GM12801 (cell line): ENCODE data around the gene TNIP1.

Experiments
- TF ChIP-seq, protein P1 (sequence below): IDR thresholded peaks from one replicate; pipeline ENCODE4 v1.5.1; 2011; ENCODE audit warnings: control low read depth; ENCODE audit not compliant: insufficient read length; ENCODE audit errors: extremely low read depth

TNIP1 gene

GRCh38 chr5:151077419-151077818, 3.4 kb downstream of the TNIP1 start:
- TF ChIP-seq, protein P1, sequence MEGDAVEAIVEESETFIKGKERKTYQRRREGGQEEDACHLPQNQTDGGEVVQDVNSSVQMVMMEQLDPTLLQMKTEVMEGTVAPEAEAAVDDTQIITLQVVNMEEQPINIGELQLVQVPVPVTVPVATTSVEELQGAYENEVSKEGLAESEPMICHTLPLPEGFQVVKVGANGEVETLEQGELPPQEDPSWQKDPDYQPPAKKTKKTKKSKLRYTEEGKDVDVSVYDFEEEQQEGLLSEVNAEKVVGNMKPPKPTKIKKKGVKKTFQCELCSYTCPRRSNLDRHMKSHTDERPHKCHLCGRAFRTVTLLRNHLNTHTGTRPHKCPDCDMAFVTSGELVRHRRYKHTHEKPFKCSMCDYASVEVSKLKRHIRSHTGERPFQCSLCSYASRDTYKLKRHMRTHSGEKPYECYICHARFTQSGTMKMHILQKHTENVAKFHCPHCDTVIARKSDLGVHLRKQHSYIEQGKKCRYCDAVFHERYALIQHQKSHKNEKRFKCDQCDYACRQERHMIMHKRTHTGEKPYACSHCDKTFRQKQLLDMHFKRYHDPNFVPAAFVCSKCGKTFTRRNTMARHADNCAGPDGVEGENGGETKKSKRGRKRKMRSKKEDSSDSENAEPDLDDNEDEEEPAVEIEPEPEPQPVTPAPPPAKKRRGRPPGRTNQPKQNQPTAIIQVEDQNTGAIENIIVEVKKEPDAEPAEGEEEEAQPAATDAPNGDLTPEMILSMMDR = no peak

- TF ChIP-seq, protein P1 = no peak
Observed at GRCh38 chr5:151076616-151077015, 4.2 kb downstream of the TNIP1 start.

- TF ChIP-seq, protein P1 = no peak
Observed at GRCh38 chr5:151075698-151076331, 5.0 kb downstream of the TNIP1 start.

DNA sequence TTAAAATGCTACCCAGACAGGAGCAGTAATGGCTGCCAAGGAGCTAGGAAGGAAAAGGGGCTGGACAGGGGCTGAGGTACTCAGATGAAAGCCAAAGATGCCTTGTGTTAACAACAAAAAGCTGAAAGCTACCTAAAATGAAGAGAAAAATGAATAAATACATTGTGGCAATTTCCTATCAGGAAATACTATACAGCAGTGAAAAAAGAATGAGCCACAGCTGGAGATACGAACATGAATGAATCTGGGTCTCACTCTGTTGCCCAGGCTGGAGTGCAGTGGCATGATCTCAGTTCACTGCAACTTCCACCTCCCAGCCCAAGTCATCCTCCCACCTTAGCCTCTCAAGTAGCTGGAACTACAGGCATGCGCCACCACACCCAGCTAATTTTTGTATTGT, 6.3 kb downstream of the TNIP1 start:
- TF ChIP-seq, protein P1 = no peak

- TF ChIP-seq, protein P1 = no peak
Observed at GRCh38 chr5:151073280-151073679, 7.6 kb downstream of the TNIP1 start.

DNA sequence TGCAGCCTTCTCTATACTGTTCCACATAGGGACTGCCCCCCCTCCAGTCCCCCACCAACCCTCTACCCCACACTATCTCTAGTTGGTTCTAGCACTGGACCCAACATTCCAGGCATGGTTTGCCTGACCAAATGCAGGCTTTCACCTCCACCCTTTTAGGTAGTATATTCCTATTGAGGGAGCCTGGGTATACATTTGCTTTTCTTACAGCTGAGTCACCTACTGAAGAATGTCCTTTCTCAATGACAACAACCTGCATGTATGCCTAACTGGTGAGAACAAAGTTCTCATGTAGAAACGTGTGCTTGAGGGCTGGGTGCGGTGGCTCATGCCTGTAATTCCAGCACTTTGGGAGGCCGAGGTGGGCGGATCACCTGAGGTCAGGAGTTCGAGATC, 8.2 kb downstream of the TNIP1 start:
- TF ChIP-seq, protein P1 = no peak

- TF ChIP-seq, protein P1 = no peak
Observed at GRCh38 chr5:151071848-151072629, 8.8 kb downstream of the TNIP1 start.
